HK-2 (cell line): ENCODE data around the gene PRLR.

Experiments used
- DNase-seq: peaks from one replicate; pipeline ENCODE4 v3.0.0-alpha.2; 2018; ENCODE audit not compliant: unreplicated experiment

The PRLR gene

DNA sequence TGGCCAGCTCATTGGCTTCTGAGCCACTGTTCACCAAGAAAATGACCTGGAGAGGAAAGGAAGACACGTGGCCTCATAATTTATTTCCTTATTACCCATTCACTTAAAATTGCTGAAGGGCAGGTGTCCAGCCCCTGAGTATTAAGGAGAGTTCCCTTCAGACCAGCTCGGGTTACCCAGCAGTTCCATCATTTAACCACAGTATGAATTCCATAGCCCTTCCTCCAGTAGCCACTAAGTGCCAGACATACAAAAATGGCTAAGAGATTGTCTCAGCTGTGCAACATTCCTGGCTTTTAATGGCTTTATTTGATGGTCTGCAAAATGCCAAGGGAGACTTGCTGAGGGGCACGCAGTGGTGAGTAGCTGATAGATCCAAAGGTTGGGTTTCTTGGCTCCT lies 195.0 kb downstream of the PRLR start:
- DNase-seq: no peak

DNA sequence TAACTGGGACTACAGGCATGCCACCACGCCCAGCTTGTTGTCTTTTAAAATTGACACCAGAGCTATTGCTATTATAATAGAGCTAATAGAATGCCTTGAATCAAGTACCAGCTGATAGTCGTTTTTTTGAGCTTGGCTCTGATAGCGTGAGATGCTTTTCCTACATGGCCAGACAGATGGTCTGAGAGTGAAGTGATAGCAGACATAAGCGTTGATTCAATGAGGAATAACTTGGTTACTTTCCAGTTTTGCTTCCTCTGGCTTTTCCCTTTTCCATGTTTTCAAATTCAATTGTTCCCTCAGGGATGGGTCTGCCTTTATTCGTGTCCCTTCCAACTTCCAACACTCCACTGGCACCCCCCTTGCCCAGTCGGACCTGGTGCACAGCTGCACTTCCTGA lies 197.9 kb downstream of the PRLR start:
- no peak for DNase-seq

DNA sequence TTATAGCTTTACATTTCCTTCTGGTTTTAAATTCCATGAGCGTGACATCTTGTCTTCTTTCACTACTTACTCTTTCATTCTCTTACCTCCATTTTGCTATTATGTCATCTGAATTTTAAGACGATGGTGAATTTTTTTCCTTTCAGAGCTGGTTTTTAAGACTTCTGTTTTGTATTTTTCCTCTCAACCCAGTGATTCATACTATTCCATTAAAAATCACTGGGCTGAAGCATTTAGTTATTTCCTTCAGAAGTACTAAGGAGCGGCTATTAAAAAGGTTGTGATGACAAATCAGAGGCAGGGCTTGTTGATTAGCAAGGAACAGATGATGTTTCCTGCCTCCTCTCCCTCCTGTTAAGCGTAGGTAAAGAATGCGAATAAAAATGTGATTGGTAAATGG lies 199.0 kb downstream of the PRLR start:
- DNase-seq: no peak

DNA sequence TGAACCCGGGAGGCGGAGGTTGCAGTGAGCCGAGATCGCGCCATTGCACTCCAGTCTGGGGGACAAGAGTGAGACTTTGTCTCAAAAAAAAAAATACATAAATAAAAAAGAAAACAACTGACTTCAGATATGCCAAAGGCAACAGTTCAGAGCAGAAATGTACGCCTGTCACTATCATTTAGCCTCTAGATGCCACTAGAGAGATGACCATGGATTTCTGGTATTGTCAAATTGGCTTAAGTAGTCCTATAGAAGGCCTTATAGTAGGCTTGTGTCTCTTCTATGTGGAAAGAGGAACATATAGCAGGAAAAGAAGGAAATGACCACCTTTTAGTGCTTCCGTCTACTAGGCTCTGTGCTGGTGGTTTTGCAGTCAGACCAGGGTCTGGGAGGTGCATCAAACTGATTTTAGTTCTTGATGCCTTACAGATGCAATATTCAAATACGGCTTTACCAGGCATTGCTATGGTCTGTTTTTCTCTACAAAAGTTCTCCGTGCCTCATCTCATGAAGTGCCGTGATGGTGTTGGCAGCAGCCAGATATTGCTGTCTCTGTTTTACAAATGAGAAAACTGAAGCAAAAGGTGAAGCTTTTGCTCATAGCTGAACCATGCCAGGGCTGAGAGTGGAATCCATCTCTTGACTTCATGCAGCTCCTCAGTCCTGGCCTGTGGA lies 199.7 kb downstream of the PRLR start:
- no peak for DNase-seq

DNA sequence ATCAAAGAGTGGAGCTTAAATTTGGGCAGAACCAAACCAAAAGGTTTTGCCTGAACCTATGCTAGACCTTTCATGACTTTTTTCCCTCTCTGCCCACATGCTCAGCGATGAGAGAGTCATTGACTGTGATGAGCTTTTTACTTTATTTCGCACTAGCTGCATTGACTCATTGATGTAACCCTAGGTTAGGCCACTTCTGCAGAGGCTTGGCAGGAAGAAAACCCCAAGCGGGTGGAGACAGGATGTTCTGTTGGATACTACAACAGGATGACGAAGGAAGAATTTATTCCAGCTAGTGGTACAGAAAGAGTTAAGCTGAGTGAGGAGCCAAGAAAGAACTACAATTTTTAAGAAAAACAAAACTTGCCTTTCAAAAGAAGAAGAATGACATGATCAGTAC lies 201.0 kb downstream of the PRLR start:
- DNase-seq: peak; percentile 51

DNA sequence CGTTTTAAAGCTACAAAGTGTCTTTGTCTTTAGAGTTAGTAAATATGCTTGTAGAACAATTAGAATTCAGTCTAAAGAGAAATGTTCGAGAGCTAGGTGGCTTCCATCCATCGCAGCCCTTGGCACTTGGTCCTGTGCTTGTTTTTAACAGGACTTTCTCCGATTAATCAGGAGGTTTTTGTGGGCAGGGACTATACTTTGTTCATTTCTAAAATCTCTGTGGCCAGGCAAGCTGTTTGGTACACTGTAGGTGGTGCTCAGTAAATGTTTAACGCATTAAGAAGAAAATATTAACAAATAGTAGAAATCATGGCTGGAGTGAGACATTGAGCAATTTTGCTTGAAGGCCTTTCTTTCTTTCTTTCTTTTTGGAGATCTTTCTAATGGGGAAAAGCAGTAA lies 203.3 kb downstream of the PRLR start:
- no peak for DNase-seq

DNA sequence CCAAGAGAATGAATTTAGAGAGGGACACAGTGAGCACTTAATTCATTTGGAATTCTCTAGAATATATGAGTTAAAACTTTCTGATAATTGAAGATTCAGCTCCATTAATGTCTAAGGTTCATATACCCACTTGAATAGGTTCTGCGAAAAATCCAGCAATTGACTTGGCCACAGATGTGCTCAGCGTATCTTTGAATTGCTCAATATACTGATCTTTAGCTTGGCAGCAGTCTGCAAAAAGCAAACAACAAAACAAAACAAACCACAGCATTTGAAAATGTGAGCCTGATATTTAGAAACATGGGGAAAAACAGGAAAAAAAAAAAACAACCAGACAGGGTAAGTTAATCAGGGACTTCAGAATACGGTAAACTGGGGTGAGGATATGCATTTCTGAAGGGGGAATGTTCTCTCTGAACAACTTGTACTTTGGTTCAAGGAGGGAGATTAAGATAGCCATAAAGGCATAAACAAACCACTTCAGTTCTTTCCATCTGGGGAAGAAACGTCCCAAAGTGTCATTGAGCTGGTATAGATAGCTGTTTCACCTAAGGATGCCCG lies 203.9 kb downstream of the PRLR start:
- no peak for DNase-seq

DNA sequence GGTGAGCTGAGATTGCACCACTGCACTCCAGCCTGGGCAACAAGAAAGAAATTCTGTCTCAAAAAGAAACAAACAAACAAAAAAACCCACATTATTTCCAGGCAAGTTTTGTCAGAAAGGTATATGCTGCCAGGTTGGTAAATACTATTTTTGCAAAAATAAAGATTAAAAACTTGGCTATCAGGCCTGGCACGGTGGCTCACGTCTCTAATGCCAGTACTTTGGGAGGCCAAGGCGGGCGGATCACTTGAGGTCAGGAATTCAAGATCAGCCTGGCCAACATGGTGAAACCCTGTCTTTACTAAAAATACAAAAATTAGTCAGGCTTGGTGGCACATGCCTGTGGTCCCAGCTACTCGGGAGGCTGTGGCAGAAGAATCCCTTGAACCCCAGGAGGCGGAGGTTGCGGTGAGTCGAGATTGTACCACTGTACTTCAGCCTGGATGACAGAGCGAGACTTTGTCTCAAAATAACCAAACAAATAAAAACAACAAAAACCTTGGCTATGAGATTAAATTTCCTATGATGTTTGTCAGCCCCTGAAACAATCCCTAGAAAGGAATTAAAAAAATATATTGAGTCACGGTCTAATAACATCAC lies 205.3 kb downstream of the PRLR start:
- no peak for DNase-seq

DNA sequence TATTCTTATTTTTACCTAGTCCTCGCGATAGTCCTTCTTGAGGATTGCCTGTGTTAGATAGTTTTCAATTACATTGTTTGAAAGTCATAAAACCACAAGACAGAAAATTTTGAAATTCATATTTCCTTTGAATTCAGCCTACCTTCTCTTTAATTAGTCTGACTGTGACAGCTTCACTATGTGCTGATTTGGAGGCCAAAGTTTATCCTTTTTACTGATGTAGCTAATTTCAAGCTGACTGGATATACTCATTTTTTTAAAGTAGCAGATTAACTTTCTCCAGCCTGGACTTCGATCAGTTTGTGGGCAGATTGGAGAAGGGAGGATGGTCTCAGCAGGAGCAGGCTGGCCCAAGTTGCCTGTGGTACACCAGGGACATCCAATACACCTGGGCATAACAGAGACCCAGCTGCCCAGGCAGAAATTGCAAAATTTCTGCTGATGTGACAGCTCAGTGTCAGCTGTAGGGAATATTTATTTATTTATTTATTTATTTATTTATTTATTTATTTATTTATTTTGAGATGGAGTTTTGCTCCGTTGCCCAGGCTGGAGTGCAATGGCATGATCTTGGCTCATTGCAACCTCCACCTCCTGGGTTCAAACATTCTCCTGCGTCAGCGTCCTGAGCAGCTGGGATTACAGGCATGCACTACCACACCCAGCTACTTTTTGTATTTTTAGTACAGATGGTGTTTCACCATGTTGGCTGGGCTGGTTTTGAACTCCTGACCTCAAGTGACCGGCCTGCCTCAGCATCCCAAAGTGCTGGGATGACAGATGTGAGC lies 206.7 kb downstream of the PRLR start:
- DNase-seq: no peak

DNA sequence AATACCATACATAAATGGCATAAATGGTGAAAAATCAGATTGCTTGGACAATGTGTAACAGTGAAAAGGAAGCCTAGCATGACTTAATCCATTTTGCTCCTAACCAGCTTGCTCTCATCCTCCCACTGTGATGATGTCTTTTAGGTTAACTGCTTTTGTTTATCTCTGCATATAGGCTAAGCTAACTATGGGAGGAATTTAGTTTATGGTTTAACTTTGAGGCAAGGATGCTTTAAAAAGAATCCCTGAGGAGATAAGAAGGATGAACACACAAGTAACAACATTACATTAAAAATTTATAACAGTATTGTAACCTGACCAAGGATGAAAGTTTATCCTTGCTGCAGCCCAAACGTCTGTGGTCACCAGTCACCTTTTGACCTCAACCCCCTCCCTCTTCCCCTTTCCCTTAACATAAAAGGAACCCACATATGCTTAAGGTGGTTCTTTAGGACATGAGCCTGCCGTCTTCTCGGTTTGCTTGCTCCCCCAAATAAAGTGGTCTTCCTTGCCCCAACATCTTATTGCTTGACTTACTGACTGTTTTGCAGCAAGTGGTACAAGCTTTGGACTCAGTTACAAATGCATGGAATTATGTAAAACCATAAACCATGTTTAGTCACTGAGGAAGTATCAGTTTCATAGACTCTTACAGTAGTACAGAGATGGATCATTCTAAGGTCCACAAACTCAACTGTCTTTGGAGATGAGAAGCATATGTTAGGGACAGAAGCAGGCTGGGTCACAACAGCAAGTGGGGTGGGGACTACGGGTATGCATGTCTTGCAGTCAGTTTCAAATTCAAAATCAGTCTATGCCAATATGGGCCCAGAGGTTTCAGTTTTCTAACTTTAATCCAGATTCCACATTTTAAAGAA lies 213.9 kb downstream of the PRLR start:
- DNase-seq: no peak

DNA sequence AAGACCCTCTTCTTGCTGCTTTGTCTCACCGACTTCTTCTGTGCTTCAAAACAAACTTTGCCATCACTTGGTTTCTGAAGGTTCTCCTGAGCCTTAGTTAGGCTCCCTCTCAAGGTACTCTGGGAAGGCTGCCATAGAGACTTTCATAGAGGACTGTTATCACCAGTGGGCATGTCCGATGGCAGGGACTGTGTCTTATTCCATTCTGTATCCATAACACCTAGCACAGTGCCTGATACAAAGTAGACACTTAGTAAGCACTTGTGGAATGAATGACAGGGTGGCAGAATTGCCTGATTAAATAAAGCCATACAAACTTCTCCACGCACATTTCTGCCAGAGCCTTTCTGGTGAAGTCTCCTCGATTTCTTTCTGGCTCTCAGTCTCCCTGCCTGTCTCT lies 215.2 kb downstream of the PRLR start:
- DNase-seq: no peak

DNA sequence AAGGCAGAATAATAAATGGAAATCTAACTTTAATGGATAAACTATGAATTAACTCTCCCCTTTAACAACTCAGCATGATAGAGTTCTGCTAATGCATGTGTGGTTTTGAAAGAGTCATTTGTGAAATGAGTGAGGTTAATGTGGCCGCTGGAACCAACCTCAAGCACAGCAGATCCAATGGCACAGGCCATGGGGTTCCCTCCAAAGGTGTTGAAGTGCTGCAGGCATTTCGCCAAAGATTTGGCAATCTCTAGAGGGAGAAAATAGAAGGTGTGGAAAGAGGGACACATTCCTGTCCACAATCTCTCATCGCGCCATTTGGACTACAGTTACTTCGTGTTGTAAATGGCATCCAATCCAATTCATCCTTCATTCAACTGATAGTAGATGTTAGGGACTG lies 217.5 kb downstream of the PRLR start:
- DNase-seq: no peak

DNA sequence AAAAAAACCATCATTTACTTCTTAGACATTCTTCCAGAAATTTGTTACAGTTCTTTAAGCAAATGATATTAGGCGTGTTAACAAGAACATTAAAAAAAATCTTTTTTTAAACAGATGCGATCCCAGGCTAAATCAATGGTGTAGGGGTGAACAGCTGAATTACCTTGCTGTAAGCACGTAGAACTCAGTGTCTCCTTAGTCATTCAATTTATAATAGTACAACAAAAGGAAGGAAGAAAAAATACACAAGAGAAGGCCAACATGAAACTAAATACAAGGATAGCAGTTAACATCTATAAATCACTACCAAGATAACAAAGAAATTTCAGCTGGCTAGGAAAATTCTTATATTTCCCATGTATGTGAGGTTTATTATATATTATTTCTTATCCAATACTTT lies 217.9 kb downstream of the PRLR start:
- DNase-seq: no peak

DNA sequence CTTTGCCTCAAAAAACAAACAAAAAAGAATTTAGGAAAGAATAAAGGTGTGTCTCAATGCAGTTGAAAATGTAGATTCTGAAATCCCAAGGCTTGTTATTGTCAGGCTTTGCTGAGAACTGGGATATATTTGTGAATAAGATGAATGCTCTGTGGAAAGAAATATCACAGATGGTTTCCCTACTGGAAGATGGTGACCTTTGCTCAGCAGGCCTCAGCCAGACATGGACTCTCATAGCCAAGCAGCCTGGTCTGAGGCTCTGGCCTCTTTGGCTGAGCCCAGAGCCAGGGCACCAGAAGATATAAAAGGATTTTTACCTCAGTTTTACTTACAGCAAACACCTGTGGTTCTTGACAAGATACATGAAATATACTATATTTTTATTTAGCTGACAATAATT lies 219.6 kb downstream of the PRLR start:
- no peak for DNase-seq

DNA sequence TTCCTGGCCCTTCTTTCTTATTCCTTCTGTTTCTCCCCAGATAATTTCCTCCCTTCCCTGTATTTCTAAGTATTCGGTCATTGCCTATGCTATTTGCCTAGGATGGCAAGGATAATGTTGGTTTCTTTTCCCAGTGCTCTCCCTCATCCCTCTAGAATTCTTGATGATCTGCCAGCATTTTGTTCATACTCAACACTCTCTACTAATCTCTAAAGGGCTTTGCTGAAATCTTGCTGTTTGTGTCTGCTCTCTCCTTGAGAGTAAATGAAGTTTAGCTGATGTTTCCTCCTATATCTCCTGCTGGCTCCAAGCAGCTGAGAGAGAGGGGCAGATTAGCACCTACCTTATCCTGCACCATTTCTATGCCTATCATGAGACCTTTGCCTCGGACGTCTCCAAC lies 220.6 kb downstream of the PRLR start:
- DNase-seq: no peak

DNA sequence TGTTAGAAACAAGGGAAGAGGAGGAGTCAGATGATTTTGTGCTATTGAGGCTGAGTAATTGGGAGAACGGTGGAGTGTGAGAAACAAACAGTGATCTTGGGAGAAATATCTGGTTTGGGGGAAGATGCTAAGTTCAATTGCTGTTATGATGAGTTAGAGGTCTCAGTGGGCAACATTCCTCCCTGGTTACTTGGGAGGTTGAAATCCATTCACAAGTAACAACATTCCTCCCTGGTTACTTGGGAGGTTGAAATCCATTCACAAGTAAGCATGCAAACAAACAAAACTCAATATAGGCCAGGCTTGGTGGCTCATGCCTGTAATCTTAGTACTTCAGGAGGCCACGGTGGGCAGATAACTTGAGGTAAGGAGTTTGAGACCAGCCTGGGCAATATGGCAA lies 221.3 kb downstream of the PRLR start:
- no peak for DNase-seq

DNA sequence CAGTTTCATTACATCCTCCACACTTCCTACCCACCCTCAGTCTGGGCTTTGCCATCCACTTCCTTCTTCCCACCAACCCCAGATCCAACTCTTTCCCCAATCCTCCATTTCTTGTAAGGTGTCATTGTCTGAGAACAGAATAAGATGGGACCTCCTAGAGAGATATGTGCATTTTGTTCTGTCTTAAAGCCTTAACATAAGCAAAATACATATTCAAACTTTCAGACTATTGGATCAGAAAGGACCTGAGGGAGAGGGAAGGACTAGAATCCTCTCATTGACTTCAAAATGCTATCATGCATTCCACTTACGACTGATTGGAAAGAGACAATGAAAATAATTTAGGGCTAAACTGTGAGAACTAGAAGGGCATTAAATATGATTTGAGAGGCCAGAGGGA lies 225.5 kb downstream of the PRLR start:
- DNase-seq: no peak

DNA sequence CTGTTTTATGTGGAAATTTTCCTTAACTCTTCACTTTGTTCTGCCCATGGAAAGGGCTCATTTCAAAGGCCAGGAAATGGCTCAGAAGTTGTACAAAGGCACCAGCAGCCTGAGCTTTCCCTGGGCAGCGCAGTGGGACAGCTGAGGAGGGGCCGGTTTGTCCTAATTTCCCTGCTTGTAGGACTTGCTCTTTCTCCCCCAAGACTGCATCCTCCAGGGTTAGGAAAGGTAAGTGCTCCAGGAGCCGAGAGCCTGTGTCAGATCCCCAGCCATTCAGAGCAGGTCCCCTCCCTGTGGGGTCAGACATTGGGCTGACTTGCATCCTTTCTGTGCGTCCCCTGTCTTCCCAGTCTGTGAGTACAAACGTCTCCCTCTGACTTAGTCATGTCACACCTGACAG lies 226.1 kb downstream of the PRLR start:
- no peak for DNase-seq

DNA sequence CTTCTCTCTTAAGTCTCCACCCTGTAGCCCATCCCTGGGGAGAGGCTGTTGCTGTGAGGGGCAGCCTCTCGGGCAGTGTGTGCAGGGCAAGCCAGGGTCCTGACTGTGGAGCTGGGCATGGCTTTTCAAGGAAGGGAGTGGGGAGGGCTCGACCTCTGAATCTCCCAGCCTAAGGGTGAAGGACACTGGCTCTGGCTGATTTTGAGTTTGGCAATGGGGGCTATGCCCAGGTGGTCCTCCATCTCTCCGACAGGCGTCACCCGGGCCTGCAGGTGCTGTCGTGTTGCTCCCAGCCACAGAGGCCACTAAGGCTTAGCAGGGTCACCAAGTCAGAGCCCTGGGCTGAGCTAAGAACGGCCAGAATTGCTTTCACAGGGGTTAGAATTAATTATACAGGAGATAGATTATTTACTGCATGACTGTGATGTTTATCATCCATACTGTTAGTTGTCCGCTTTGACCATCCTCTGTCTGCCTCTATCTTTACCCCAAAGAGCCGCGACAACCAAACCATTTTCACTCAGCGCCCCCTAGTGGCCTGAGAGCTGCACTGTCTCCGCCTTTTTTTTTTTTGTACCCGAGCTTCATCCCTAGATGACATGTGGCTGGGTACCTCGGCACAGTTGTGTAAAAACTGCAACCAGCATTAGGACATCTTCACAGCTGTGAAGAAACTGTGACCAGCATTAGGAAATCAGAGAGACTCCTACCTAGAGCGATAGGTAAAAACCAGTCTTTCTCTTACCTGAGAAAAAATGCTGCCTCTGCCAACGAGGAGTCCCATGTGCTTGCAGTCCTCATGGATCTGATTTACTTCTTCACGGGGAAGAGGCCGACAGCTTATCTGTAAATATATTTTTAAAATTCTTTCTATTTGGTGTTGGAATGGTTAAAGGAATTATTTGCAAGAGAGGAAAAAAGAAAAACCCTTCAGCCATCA lies 227.0 kb downstream of the PRLR start:
- DNase-seq: peak; percentile 62

DNA sequence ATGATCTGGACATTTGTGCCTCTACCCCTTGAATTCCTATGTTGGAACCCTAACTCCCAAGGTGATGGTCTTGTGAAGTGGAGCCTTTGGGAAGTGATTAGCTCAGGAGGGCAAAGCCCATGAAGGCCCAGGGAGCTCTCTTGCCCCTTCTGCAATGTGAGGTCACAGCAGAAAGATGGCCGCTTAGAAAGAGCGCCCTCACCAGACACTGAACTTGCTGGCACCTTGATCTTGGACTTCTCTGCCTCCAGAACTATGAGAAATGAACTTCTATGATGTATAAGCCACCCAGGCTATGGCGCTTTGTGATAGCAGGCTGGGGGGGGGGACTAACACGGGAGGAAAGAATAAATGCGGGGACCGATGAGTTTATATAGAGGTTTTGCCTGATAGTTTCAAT lies 227.8 kb downstream of the PRLR start:
- no peak for DNase-seq

DNA sequence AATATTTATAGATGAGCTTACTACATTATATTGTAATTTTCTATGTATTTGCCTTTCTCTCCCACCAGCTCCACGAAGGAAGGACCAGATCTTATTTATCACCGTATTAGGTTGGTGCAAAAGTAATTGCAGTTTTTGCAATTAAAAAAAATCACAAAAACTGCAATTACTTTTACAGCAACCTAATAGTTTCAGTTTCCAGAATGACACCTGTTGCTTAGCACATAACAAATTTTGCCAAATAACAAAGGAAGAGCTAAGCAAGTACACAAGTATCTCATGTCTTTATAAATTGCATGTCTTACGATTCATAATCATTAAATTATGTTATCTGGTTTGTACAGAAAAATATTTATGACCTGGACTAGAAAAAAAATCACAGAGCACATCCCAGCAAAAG lies 228.4 kb downstream of the PRLR start:
- DNase-seq: no peak
